HepG2 (cell line): Measurements from ENCODE around the gene CDH23.

Experiments used
- ARID2 ChIP-seq: sonication (generic); formaldehyde crosslinking; IDR thresholded peaks from 2 replicates; pipeline ENCODE4 v1.8.1; 2022; ENCODE audit warnings: mild to moderate bottlenecking, missing genetic modification reagents, borderline replicate concordance
- BHLHE40 ChIP-seq: IDR thresholded peaks from 2 replicates; pipeline ENCODE4 v1.6.1; 2011; ENCODE audit warnings: low read length, improper control_type of control experiment
- POLR2A ChIP-seq, 2 experiments: IDR thresholded peaks; 2 replicates each; pipeline ENCODE4 v1.6.1; 2011; ENCODE audit warnings: low read depth in 2 of 2, low read length in 2 of 2, mild to moderate bottlenecking in 1 of 2, moderate library complexity in 1 of 2; ENCODE audit not compliant: insufficient read depth in 1 of 2
- SIX1 ChIP-seq: sonication (generic); formaldehyde crosslinking; IDR thresholded peaks from 2 replicates; pipeline ENCODE4 v1.4.0; 2020; ENCODE audit warnings: missing genetic modification reagents, borderline replicate concordance
- ZNF343 ChIP-seq: sonication (generic); formaldehyde crosslinking; IDR thresholded peaks from 2 replicates; pipeline ENCODE4 v1.4.0; 2020; ENCODE audit warnings: mild to moderate bottlenecking, missing genetic modification reagents
- TF ChIP-seq, protein P1 (sequence below): conservative IDR thresholded peaks from 2 replicates; pipeline ENCODE4 v1.6.1; 2018; ENCODE audit warnings: missing genetic modification reagents
- TF ChIP-seq, protein P2 (sequence below): sonication (generic); formaldehyde crosslinking; IDR thresholded peaks from 2 replicates; pipeline ENCODE4 v1.4.0; 2020; ENCODE audit warnings: mild to moderate bottlenecking, missing genetic modification reagents, borderline replicate concordance

- TF ChIP-seq BHLHE40 (no peak), ARID2 (CRISPR knock-in tag) (no peak), SIX1 (CRISPR knock-in tag) (no peak), POLR2A (IDR thresholded peaks at IDR 0.05; ENCODE audit: insufficient read depth in 1 of 2, low read depth in 2 of 2, low read length in 2 of 2) (no peak), ZNF343 (CRISPR knock-in tag) (no peak)
- TF ChIP-seq, protein P1, sequence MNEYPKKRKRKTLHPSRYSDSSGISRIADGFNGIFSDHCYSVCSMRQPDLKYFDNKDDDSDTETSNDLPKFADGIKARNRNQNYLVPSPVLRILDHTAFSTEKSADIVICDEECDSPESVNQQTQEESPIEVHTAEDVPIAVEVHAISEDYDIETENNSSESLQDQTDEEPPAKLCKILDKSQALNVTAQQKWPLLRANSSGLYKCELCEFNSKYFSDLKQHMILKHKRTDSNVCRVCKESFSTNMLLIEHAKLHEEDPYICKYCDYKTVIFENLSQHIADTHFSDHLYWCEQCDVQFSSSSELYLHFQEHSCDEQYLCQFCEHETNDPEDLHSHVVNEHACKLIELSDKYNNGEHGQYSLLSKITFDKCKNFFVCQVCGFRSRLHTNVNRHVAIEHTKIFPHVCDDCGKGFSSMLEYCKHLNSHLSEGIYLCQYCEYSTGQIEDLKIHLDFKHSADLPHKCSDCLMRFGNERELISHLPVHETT (CRISPR knock-in tag), result no peak
- TF ChIP-seq, protein P2, sequence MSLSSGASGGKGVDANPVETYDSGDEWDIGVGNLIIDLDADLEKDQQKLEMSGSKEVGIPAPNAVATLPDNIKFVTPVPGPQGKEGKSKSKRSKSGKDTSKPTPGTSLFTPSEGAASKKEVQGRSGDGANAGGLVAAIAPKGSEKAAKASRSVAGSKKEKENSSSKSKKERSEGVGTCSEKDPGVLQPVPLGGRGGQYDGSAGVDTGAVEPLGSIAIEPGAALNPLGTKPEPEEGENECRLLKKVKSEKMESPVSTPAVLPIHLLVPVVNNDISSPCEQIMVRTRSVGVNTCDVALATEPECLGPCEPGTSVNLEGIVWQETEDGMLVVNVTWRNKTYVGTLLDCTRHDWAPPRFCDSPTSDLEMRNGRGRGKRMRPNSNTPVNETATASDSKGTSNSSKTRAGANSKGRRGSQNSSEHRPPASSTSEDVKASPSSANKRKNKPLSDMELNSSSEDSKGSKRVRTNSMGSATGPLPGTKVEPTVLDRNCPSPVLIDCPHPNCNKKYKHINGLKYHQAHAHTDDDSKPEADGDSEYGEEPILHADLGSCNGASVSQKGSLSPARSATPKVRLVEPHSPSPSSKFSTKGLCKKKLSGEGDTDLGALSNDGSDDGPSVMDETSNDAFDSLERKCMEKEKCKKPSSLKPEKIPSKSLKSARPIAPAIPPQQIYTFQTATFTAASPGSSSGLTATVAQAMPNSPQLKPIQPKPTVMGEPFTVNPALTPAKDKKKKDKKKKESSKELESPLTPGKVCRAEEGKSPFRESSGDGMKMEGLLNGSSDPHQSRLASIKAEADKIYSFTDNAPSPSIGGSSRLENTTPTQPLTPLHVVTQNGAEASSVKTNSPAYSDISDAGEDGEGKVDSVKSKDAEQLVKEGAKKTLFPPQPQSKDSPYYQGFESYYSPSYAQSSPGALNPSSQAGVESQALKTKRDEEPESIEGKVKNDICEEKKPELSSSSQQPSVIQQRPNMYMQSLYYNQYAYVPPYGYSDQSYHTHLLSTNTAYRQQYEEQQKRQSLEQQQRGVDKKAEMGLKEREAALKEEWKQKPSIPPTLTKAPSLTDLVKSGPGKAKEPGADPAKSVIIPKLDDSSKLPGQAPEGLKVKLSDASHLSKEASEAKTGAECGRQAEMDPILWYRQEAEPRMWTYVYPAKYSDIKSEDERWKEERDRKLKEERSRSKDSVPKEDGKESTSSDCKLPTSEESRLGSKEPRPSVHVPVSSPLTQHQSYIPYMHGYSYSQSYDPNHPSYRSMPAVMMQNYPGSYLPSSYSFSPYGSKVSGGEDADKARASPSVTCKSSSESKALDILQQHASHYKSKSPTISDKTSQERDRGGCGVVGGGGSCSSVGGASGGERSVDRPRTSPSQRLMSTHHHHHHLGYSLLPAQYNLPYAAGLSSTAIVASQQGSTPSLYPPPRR (CRISPR knock-in tag), result no peak
Measured at GRCh38 chr10:71711052-71711623, 314.4 kb downstream of the CDH23 start.
